ENCODE measurements around the gene PRKAR1B.

The PRKAR1B gene

GRCh38 chr7:721619-722248 is 5.3 kb downstream of the PRKAR1B start:
- DNase-seq = peak; percentile 21

- no peak for DNase-seq
These were observed 10.4 kb downstream of the PRKAR1B start for GRCh38 chr7:716636-717035.

- DNase-seq = no peak
These were observed 10.9 kb downstream of the PRKAR1B start for GRCh38 chr7:716222-716621.

GRCh38 chr7:714251-714671 is 12.8 kb downstream of the PRKAR1B start:
- no peak for DNase-seq

- DNase-seq = no peak
These were observed 13.4 kb downstream of the PRKAR1B start for GRCh38 chr7:713488-714230.

- no peak for DNase-seq
These were observed 14.0 kb downstream of the PRKAR1B start for GRCh38 chr7:713139-713457.

GRCh38 chr7:712381-713138 is 14.5 kb downstream of the PRKAR1B start:
- peak; percentile 28 for DNase-seq

- no peak for DNase-seq
These were observed 15.1 kb downstream of the PRKAR1B start for GRCh38 chr7:711922-712380.

- DNase-seq = no peak
These were observed 15.8 kb downstream of the PRKAR1B start for GRCh38 chr7:711093-711921.

GRCh38 chr7:710161-710560 is 16.9 kb downstream of the PRKAR1B start:
- no peak for DNase-seq

GRCh38 chr7:707296-708000 is 19.6 kb downstream of the PRKAR1B start:
- no peak for DNase-seq

- no peak for DNase-seq
These were observed 20.4 kb downstream of the PRKAR1B start for GRCh38 chr7:706721-707120.

GRCh38 chr7:703049-703448 is 24.0 kb downstream of the PRKAR1B start:
- no peak for DNase-seq

- no peak for DNase-seq
These were observed 25.9 kb downstream of the PRKAR1B start for GRCh38 chr7:701086-701671.

- no peak for DNase-seq
These were observed 27.5 kb downstream of the PRKAR1B start for GRCh38 chr7:699476-700170.

GRCh38 chr7:698515-699475 is 28.3 kb downstream of the PRKAR1B start:
- peak; percentile 84 for DNase-seq

GRCh38 chr7:696812-697551 is 30.1 kb downstream of the PRKAR1B start:
- DNase-seq = no peak

- no peak for DNase-seq
These were observed 30.7 kb downstream of the PRKAR1B start for GRCh38 chr7:696426-696811.

GRCh38 chr7:693280-693679 is 33.8 kb downstream of the PRKAR1B start:
- no peak for DNase-seq

Data from hematopoietic multipotent progenitor cell treated with erythropoietin and hydrocortisone succinate and interleukin-3 and kit ligand, for 6 days (in vitro differentiated cells).